Measurements from ENCODE around the gene SHC2.
A peak's percentile ranks its signal among the peaks of the same experiment; 100 is the strongest.
"Not testable (repeated sequence)": the region's sequence is repeated elsewhere in the genome, so short reads cannot be mapped to it uniquely, and the experiment has no call there.

Gene SHC2

DNA sequence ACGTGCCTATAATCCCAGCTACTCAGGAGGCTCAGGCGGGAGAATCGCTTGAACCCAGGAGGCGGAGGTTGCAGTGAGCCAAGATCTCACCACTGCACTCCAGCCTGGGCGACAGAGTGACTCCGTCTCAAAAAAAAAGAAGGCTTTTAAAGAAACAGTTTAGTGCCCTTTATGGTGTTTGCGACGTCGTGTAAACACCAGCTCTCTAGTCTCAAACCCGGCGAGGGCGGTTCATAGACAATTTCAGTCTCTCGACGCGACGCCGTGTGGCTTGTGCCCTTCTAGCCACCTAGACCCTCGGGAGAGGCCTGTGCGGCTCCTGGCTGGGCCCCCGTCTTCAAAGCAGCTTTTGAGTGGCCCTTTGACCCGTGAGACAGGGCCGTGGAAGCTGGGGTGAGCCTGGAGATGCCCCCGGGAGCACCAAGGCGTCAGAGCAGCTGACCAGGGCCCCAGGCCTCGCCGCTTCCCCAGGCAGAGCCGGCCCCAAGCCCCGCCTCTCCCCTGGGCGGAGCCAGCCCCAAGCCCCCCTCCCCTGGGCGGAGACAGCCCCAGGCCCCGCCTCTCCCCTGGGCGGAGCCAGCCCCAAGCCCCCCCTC is 30.4 kb upstream of the SHC2 start:
- DNase-seq, result no peak

DNA sequence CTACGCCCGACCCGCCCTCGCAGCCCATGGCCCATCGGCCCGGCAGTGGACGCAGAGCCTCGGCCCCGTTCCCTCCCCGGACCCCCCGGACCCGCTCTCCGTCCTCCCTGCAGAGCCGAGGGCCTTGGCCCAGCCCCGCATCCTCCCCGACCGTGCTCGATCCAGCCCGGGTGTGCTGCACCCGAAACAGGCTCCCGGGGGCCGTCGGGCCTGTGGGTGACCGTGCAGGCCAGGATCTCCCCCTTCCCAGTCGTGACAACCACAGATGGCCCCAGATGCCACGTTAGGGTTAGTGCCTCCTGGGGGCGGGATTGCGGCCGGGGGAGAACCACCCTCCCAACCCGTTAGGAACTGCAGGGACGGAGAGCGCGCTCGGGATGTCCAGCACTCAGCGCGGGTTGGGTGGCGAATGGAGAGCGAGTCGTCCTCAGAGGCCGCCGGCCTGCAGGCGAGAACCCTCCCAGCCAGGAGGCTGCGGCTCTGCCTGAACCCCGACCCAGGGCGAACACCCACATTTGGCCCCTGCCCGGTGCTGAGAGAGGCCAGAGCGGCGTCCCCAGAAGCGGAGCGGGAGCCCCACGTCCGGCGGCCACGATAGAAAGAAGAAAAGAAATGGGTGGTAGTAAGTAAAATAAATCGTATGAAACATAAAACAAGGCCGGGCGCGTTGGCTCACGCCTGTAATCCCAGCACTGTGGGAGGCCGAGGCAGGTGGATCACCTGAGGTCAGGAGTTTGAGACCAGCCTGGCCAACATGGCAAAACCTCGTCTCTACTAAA is 28.8 kb upstream of the SHC2 start:
- DNase-seq, result no peak

DNA sequence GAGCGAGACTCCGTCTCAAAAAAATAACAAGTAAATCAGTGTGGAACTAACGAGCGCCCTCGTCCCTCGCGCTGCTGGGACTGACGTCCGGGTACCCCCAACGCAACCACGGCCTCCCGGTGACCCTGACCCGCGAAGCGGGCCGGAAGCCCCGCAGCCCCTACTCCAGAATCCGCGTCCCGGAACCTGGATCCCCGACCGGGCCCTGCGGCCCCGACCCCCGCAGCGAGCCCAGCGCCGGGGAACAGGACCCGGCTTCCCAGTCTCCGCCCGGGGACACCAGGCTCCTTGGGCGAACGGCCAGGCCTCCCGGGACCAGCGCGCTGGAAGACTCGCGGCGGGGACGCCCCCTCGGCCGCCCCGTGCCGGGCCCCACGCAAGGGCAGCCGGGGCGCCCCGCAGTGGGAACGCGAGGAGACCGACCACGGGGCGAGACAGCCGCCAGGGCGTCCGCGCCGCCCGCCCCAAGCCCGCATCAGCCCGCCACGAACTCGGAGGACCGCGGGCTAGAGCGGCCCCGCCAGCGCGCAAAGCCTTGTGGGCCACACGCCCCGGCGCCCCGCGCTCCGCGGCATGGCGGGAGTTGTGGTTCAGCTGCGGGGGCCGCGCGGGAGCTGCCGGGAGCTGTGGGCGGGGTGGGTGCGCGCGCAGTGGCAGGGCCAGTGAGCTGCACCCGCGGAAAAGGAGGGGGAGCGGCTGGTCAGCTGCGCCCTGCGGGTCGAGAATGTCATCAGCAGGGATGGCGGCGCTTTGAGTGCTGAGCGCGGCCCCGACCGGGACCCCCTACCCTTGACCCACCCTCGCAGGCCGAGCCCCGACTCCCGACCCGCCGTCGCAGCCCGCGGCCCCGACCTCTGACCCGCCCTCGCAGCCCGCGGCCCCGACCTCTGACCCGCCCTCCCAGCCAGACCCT is 27.9 kb upstream of the SHC2 start:
- peak; percentile 93 for DNase-seq

DNA sequence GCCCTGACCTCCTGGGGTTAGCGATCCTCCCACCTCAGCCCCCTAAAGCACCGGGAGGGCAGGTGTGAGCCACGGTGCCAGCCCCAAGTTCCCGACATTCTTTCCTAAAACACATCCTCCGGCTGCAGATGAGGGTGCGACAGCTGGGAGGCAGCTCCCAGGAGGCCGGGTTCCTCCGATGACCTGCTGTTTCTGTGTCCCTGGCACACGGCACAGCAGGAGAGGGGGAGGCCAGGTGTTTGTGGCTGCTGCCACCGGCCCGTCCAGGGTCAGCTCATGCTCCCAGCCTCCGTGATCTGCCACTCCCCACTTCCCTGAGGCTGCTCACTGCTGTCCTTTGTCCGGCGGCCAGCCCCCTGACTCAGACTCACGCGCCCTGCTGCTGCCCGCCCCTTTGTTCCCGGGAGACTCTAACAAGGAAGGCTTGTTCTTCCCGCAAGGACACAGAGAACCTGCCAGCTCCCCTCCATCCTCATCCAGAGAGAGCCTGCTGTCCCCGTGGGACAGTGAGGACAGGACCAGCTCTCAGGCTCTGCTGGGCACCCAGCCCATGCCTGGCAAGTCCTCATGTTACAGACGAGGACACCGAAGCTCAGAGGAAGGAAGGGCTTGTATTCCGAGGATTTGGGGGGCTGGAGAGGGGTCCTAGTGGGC is 24.9 kb upstream of the SHC2 start:
- no peak for DNase-seq

DNA sequence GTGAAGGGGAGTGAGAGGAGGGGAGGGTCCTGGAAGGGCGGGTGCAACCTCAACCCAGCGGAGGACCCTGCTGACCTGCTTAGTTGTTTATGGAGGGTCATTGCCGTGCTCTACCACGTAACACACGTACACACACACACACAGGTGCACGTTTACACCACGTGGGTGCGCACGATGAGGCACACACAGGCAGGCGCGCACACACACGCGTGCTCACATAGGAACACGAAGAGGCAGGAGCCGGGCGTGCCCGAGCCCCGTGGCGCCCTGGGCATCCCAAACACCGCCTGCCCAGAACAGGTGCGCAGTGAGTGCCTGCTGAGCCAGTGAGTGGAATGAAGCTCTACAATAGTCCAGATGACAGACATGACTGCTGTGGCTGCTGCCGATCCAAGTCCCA is 24.2 kb upstream of the SHC2 start:
- DNase-seq, result no peak

DNA sequence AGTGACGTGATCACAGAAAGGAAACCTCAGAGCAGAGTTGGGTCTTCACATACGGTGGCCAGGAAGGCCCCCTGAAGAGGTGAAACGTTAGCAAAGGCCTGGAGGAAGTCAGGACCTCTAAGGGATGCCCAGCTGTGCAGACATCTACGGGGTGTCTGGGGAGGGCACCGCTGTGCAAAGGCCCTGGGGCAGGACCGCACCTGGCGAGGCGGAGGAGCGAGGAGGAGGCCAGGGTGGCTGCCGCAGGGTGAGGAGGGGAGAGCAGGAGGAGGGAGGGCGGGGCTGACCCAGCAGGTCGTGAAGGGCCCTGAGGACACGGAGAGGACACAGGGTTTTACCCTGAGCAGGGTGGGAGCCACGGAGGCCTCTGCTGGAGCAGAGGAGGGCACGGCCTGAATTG is 23.7 kb upstream of the SHC2 start:
- DNase-seq, result no peak

DNA sequence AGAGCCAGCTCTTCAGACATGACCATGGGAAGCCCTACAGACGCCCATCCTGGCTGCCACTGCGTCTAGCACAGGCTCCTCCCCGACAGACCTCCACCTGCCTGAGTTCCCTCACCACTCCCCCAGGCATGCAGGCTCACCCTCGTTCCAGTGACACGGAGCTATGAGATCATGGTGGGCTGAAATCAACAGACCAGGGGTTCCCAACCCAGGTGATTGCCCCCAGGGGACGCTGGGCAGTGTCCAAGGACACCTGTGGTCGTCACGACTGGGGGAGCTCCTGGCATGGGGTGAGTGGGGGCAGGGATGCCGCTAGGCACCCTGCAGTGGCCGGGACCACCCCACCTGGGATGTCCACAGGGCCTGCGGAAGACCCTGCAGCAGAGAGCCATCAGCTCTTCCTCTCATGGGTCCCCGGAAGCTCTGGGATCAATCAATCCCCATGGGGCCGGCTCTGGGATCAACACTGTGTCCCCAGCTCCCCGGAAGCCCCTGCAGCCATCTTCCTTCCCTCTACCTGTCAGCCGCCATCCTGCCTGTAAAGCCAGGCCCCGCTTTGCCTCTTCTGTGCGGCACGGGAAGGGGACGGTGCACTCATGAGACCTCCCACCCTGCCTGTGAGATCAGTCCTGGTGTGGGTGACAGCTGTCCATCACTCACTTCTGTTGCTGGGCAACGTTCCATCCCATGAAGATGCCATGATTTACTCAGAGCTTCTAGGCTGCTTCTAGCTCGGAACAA is 22.7 kb upstream of the SHC2 start:
- DNase-seq, result no peak

DNA sequence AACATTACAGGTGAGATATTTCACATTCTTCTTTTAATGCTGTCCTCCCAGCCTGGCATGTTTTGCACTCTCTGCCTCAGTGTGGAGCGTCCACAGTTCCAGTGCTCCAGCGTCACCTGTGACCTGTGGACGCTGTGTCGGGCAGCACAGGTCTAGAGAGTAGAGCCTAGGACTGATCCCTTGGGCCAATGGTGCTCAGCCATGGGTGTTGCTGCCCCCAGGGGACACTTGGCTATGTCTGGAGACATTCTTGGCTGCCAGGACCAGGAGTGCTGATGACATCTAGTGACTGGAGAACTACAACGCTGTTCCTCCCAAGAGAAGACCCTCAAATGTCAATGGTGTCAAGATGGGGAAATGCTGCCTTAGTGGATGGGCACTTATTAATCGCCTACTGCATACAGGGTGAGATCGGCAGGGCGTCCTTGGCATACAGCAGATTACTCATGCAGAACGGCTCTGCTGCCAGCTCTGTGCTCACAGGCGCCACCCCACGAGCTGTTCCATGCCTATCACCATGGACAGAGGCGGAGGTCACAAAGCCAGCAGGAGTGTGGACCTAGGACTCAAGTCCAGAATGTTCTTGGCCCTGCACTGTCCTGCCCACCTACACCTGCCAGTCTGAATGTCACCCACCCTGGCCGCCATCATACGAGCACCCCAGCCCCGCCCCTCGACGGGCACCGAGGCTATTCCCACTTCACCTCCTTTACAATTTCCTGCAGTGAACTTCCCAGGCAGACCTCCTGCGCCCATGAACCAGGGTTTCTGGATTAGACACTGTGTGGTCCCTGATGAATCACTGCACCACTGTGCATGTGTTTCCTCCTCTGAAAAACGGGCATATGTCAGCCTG is 21.6 kb upstream of the SHC2 start:
- DNase-seq, result no peak

DNA sequence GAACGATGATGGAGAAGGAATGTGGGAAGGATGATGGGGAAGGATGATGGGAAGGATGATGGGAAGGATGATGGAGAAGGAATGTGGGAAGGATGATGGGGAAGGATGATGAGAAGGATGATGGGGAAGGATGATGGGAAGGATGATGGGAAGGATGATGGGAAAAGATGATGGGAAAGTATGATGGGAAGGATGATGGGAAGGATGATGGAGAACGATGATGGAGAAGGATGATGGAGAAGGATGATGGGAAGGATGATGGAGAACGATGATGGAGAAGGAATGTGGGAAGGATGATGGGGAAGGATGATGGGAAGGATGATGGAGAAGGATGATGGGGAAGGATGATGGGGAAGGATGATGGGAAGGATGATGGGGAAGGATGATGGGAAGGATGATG is 20.3 kb upstream of the SHC2 start:
- DNase-seq, result not testable (repeated sequence)

DNA sequence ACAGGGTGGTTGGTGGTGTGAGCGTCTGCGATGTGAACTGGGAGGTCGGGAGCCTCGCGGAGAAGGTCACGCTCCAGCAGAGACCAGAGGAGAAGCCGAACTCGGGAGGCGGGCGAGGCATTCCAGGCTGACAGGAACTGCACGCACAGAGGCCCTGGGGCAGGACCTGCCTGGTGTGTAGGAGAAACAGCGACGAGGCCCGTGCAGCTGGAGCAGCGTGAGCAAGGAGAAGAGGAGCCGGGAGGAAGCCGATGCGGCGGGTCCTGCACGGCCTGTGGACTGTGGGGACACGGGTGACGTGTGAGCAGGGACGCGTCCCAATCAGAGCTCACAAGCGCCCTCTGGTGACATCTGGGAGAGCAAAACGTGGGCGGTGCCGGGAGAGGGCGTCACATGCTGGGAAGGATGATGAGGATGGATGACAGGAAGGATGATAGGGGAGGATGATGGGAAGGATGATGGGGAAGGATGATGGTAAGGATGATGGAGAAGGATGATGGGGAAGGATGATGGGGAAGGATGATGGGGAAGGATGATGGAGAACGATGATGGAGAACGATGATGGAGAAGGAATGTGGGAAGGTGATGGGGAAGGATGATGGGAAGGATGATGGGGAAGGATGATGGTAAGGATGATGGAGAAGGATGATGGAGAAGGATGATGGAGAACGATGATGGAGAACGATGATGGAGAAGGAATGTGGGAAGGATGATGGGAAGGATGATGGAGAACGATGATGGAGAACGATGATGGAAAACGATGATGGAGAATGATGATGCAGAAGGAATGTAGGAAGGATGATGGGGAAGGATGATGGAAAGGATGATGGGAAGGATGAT is 19.4 kb upstream of the SHC2 start:
- peak; percentile 18 for DNase-seq

DNA sequence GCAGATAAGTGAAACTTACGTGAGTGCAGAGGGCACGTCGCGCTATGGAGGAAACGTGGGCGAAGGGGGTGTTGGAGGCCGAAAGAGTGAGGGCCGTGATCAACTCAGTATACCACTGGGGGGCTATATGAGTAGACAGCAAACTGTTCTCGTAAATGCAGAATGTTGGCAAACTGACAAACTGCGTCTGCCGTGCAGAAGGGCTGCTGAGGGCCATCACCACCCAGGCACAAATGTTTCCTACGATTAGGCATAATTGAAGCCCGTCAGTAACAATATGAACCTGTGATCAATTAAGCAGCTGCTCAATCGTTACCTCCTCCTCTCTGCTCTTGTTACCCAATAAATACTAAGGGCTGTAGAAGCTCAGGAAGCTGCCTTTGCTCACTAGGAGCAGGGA is 18.1 kb upstream of the SHC2 start:
- no peak for DNase-seq

DNA sequence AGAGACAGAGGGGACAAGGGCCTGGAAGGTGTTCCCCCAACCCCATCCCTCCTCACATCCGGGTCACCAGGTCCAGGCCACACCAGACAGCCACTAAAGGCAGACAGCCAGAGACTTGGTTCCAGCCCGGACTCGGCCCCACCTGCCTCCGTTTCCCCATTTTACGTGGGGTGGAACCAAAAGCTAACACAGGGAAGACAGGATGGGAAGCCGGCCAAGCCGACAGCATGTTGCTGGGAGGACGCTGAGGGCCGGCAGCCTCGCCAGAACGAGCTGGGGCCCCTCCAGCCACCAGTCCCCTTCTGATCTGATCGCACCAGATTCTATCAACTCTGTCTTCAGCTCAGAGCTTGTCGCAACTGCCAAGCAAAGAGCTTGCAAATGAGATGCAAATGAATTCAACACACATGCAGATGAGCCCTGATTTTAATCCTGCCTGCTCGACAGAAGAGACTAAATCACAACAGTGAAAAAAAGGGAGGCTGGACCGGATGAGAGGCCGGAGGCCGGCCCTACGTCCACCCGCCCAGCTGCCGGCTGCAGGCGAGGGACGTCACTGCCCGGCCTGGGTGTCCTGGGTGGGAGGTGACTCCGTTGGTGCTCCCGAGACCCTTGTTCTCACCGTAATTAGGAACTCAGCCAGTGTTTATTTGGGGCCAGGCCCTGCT is 17.5 kb upstream of the SHC2 start:
- no peak for DNase-seq

DNA sequence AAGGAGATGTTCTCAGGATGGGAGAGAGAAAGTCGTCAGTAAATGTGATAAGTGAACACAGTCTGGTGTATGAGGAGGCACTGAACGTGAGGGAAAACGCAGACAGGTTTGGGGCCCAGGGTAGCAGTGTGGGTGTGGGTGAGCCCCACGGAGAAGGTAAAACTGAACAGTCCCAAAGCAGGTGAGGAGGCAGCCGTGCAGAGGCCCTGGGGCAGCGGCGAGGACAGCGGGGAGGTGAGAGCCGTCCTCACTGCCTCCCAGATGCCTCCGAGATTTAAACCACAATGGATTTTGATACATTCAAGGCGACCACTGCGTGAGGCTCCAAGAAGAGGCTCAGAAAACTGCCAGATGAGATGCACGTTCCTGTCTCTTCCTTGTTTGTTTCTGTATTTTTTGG is 14.5 kb upstream of the SHC2 start:
- DNase-seq, result no peak

DNA sequence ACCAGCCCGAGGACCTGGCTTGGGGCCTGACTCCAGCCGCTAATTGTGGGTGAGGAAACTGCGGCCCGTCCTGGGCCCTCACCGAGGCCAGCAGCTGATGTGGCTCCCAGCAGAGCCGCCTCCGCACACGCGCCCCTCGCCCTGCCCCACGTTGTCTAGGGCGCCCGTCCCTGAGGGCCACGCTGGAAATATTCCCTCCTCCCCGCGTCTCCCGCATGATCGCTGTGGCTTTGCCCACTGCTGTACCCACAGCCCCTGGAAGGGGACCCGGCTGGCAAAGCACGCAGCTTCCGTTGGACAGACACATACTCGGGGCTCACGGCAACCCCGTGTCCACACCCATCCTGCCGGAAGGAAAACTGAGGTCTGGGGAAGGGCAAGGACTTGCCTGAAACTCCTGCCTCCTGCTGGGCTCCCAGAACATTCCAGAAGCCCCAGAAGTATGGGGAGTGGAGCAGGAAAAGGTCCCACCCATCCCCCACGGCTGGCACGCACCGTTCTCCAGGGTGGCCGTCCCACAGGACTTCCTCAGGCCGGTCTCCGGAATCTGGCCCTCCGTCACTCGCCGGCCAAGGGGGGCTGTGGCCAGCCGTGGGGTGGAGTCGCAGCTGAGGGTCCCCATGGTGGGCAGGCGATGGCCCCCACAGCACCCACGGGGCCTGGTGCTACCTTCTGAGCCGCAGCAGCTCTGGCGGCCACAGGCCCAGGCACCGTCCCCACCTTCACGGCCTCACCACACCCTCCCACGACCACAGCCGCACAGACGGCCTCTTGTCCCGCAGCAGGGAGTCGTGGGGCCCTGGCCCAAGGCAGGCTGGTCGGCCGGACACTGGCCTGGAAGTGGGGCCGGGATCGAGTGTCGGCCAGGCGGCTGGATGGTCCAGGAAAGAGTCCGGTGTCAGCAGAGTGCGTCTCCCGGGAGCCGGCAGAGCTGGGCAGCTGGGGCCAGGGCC is 13.6 kb upstream of the SHC2 start:
- DNase-seq, result no peak

DNA sequence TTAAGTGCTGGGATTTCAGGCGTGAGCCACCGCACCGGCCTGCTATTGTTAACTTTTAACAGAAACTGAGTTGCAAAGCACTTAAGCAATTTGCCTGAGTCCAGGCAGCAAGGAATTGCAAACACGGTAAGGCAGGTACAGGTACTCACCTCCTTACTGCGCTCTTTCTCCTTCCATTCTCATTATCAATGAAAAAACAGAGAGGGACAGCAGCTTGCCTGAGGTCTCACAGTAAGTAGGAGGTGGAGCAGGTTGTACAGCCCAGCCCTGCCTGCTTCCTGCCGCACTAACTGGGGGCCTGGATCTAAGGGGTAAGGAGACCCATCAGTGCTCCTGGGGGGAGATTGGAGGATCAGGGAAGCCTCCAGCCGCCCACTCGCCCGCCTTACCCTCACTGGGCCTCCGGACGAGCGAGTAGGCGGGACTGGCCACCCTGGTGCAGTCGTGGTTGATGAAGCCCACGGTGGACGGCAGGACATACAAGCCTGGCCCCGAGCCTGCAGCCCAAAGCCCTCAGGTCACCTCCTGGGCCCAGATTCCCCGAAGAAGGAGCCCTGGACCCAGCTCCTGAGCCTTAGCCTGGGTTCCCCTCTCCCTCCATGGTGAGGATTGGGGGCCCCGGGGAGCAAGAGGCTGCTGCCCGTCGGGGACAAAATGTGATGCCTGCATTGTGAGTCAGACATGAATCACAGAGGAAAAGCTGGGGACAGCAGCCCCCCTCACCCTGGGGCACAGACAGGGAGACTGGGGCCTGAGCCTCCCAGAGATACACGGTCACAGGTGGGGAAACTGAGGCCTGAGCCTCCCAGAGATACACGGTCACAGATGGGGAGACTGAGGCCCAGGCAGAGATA is 11.4 kb upstream of the SHC2 start:
- DNase-seq, result no peak

DNA sequence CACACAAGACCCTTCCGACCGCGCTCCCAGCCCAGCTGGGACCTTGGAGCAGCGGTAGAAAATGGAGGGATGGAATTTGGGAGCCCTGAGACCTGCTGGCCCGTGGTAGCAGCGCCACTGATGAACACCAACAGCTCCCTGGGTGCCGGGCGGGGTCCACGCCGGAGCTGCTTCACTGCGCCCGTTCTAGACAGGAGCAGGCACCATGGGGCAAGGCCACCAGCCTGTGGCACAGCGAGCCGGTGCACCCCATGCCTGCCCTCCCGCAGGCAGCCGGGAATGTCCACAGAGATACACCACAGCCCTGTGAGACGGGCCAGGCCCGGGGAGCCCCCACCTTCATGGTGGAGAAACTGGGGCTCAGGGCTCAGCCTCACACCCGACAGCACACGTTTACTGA is 9.9 kb upstream of the SHC2 start:
- no peak for DNase-seq

DNA sequence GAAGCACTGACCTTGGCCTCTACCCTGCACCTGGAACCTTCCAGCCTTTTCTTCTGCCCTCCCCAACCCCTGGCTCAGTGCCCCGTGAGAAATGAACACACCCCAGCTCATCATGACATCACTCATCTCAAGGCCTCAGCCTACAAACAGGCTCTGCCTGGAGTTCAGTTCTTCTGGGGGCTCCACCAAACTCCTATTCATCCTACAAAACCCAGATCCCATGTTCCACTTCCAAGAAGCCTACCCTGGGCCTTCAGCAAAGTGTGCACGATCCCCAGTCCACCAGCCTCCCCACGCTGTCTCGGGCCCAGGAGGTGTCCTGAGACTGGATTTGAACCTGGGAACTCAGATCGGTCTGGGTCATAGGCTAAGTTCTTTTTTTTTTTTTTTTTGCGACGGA is 9.0 kb upstream of the SHC2 start:
- DNase-seq, result no peak

Data from activated naive CD4-positive, alpha-beta T cell treated with Interleukin-2 at 50 U/mL for 16 hours (primary cell).